Measurements from ENCODE around the gene FBXO41. TPM values are rescaled to one million over a fixed set of nuclear protein-coding genes. Genes with fewer than 3 reads are reported as not detected.
A peak's percentile ranks its signal among the peaks of the same experiment; 100 is the strongest.

Gene FBXO41, protein sequence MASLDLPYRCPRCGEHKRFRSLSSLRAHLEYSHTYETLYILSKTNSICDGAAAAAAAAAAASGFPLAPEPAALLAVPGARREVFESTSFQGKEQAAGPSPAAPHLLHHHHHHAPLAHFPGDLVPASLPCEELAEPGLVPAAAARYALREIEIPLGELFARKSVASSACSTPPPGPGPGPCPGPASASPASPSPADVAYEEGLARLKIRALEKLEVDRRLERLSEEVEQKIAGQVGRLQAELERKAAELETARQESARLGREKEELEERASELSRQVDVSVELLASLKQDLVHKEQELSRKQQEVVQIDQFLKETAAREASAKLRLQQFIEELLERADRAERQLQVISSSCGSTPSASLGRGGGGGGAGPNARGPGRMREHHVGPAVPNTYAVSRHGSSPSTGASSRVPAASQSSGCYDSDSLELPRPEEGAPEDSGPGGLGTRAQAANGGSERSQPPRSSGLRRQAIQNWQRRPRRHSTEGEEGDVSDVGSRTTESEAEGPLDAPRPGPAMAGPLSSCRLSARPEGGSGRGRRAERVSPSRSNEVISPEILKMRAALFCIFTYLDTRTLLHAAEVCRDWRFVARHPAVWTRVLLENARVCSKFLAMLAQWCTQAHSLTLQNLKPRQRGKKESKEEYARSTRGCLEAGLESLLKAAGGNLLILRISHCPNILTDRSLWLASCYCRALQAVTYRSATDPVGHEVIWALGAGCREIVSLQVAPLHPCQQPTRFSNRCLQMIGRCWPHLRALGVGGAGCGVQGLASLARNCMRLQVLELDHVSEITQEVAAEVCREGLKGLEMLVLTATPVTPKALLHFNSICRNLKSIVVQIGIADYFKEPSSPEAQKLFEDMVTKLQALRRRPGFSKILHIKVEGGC
- 29.6 and 30.1 TPM in 2 replicates for total RNA-seq (2013; cell fraction: nucleolus; rRNA removed)
- 11.7 and 14.7 TPM in 2 replicates for total RNA-seq (2014; rRNA removed)
- total RNA-seq (2014; rRNA removed; fragmentation: Illumina TruSeq; extraction: Trizol) = 7.4 and 7.9 TPM in 2 replicates
- 37.0 and 38.9 TPM in 2 replicates for total RNA-seq (2021)
- polyA plus RNA-seq (2011; ENCODE audit: low read depth) = 11.1 TPM
- polyA plus RNA-seq (2011; rRNA removed) = 14.5 and 18.9 TPM in 2 replicates
- polyA plus RNA-seq (2011; cell fraction: cytosol; rRNA removed) = 22.8 and 28.9 TPM in 2 replicates
- 122 and 135 TPM in 2 replicates for polyA plus RNA-seq (2011; cell fraction: nucleus; rRNA removed)
- 20.1 and 22.7 TPM in 2 replicates for polyA plus RNA-seq (2012)
- 11.7 and 17.4 TPM in 2 replicates for polyA plus RNA-seq (2014; fragmentation: Illumina TruSeq; extraction: Trizol)
- 1 to 10 TPM; 1.9 to 2.0 TPM for polyA plus RNA-seq (2014; fragmentation: Nextera tagmentation; extraction: Ambion mirVana)
- 29.9 and 32.7 TPM in 2 replicates for polyA plus RNA-seq (2014; rRNA removed)
- 1 to 10 TPM; 2.8 to 4.1 TPM for polyA plus RNA-seq (2016; fragmentation: Nextera tagmentation; extraction: Ambion mirVana)
- 16.0 and 25.1 TPM in 2 replicates for polyA minus RNA-seq (2011; rRNA and poly(A)+ RNA removed)
- polyA minus RNA-seq (2011; cell fraction: cytosol; rRNA and poly(A)+ RNA removed) = 9.6 and 9.8 TPM in 2 replicates
- polyA minus RNA-seq (2011; cell fraction: nucleus; rRNA and poly(A)+ RNA removed) = 19.1 and 28.5 TPM in 2 replicates
- percentile 72 among the genes with signal in this experiment for Bru-seq, nascent RNA
- percentile 68 among the genes with signal in this experiment for BruChase-seq, experiment 1, labeled RNA remaining after a 6-hour chase
- percentile 68 among the genes with signal in this experiment for BruChase-seq, experiment 2, labeled RNA remaining after a 2-hour chase
- long read RNA-seq, experiment 1, partial matches to known transcripts = 1 of 3 reads
- long read RNA-seq, experiment 1, other reads (novel, unspliced or antisense) = 2 of 3 reads
- long read RNA-seq, experiment 2, partial matches to known transcripts = 0 of 5 reads
- long read RNA-seq, experiment 2, other reads (novel, unspliced or antisense) = 5 of 5 reads

DNA sequence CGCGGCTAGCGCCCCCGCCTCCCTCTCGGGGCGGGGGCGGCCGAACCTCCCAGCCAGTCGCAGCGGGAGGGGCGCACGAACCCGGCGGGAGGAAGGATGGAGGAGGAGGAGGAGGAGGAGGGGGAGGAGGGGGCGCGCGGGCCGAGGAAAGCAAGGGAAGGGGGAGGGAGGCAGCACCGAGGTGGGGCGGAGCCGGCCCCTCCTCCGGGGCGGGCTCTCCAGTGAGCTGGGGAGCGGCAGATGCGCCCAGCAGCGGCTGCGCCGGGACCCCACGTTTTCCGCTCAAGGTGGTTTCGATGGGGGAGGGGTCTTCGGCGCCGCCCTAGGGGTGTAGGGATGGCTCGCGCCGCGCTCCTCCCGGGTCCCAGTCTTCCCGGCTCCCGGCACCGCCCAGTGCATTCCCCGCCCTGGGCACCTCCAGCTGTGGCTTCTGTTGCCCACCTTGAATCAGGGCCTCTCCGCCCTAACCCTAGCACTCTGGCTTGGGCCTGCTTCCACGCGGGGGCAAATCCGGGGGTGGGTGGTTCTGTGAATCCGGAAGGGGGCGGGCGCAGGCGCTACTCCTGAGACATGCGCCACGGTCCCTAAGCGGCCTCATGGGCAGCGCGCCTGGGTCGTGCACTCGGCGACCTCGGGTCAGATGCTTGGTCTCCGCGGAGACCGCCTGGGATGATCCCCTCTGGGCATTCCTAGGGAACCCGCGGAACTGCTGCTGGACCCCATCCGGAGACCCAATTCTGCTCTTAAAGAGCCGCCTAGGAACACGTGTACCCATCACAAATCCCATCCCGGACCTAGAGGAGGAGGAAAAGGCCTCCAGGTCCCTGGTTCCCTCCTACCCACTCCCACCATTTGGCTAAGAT is at the start of gene FBXO41:
FBXO41 (minus strand) TSS at position 183 of the 863 bp plus-strand sequence. CDS start 14,848 bp downstream, outside the sequence.
- H3K27me3 ChIP-seq (replicated peaks in 1 of 2; ENCODE audit: control insufficient read depth in 2 of 2, insufficient read depth in 2 of 2, low read length in 1 of 2) = no peaks in the 10 kb centered on the region
- TSS peak; percentile 86 for BruUV-seq (replicated peaks)
- H2AFZ ChIP-seq (ENCODE audit: control insufficient read depth, low read depth, low read length) = peak within 1 kb of the TSS; percentile 89
- no peaks in the 10 kb centered on the region; the same call in 1 of the 2 replicates for H4K20me1 ChIP-seq (ENCODE audit: control insufficient read depth, insufficient read depth)
- in situ Hi-C loops (cut with MboI) (no loop called here), intact Hi-C loops (cut with micrococcal nuclease; ENCODE audit: unreplicated experiment) (loop anchor here (2.0 kb wide), 2 partner anchors 50 to 100 kb away; partner anchors contain the start of genes ALMS1 and CCT7)
- ChIA-PET RAD21 (ENCODE audit: unreplicated experiment) (interaction anchor here (0.7 to 2.1 kb wide), 5 partner anchors 9 to 107 kb away, joined by 3 to 5 read pairs (median 4); partner anchors contain the start of genes CCT7 and EGR4), SMC1A (ENCODE audit: uncharacterized antibody, unreplicated experiment) (interaction anchor here (1.2 to 2.8 kb wide), 3 partner anchors 10 to 76 kb away, joined by 3 to 6 read pairs (median 5); no protein-coding TSS in a partner anchor), CTCF (interaction anchor here (0.7 to 1.6 kb wide), 4 partner anchors 13 to 624 kb away, joined by 3 to 8 read pairs (median 4); partner anchors contain the start of gene CCT7), POLR2A (interaction anchor here (0.8 to 2.3 kb wide), 4 partner anchors 9 to 52 kb away, joined by 3 to 12 read pairs (median 4); partner anchors contain the start of genes EGR4 and PRADC1)
- H3K4me2 ChIP-seq (ENCODE audit: control insufficient read depth, insufficient read depth) = peak within 1 kb of the TSS; percentile 87
- WGBS (ENCODE audit: insufficient coverage, insufficient replicate concordance, low lambda C conversion rate, missing lambda C conversion rate) = under 1% methylated on average over 50 of the region's 69 CpGs
- H3K4me1 ChIP-seq (ENCODE audit: control insufficient read depth, insufficient read depth, low read length) = peaks cover 11% of the 10 kb centered on the region
- FAIRE-seq (peak; percentile 47), ATAC-seq (peak; percentile 88), DNase-seq (ENCODE audit: low read depth, low spot score) (peak; percentile 47)
- H3K27ac ChIP-seq (ENCODE audit: control insufficient read depth, insufficient read depth) = peak within 1 kb of the TSS; percentile 80
- H3K9ac ChIP-seq (ENCODE audit: control insufficient read depth, insufficient read depth, low read length) = peak within 1 kb of the TSS; percentile 79
- H3K36me3 ChIP-seq (ENCODE audit: control insufficient read depth in 2 of 2, insufficient read depth in 2 of 2, low read length in 1 of 2) = no peaks in the 10 kb centered on the region; a peak in 1 of 4 replicates
- peak within 1 kb of the TSS; percentile 99 for H3K4me3 ChIP-seq
- H3K79me2 ChIP-seq (ENCODE audit: control insufficient read depth, insufficient read depth, low read length) = peaks cover 45% of the 10 kb centered on the region
- no peaks in the 10 kb centered on the region for H3K9me3 ChIP-seq (replicated peaks; ENCODE audit: control insufficient read depth, insufficient read depth, low read length)
- TF ChIP-seq, protein P1, sequence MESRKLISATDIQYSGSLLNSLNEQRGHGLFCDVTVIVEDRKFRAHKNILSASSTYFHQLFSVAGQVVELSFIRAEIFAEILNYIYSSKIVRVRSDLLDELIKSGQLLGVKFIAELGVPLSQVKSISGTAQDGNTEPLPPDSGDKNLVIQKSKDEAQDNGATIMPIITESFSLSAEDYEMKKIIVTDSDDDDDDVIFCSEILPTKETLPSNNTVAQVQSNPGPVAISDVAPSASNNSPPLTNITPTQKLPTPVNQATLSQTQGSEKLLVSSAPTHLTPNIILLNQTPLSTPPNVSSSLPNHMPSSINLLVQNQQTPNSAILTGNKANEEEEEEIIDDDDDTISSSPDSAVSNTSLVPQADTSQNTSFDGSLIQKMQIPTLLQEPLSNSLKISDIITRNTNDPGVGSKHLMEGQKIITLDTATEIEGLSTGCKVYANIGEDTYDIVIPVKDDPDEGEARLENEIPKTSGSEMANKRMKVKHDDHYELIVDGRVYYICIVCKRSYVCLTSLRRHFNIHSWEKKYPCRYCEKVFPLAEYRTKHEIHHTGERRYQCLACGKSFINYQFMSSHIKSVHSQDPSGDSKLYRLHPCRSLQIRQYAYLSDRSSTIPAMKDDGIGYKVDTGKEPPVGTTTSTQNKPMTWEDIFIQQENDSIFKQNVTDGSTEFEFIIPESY (IDR thresholded peaks at IDR 0.05) = no peak
- TF ChIP-seq, protein P2, sequence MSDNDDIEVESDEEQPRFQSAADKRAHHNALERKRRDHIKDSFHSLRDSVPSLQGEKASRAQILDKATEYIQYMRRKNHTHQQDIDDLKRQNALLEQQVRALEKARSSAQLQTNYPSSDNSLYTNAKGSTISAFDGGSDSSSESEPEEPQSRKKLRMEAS (IDR thresholded peaks at IDR 0.05; ENCODE audit: low read depth, low read length) = peak; percentile 85
- TF ChIP-seq LARP7 (IDR thresholded peaks at IDR 0.05) = peak; percentile 68; the same call in 1 of the 2 replicates
- 0 out of 4 replicates have a peak, but pooled peaks of 1 of the 2 experiments have one; percentile 19 for TF ChIP-seq ETV6 (conservative IDR thresholded peaks at IDR 0.05 in 1 of 2, IDR thresholded peaks at IDR 0.05 in 1 of 2; ENCODE audit: borderline replicate concordance in 1 of 2, low read depth in 1 of 2)
- peak; percentile 79 for TF ChIP-seq POLR2A (IDR thresholded peaks at IDR 0.05; ENCODE audit: low read depth, low read length)
- peak; percentile 57 for TF ChIP-seq NBN (IDR thresholded peaks at IDR 0.05)
- TF ChIP-seq PML (IDR thresholded peaks at IDR 0.05; ENCODE audit: low read length) = 0 out of 2 replicates have a peak, but pooled peaks have one; percentile 42
- TF ChIP-seq MTA2 (IDR thresholded peaks at IDR 0.05; ENCODE audit: low read depth) = peak; percentile 36; the same call in 1 of the 2 replicates
- peak; percentile 80 for TF ChIP-seq SIN3A (IDR thresholded peaks at IDR 0.05; ENCODE audit: low read depth, low read length)
- TF ChIP-seq NFXL1 (IDR thresholded peaks at IDR 0.05; ENCODE audit: borderline replicate concordance) = peak; percentile 99
- TF ChIP-seq TAF1 (IDR thresholded peaks at IDR 0.05; ENCODE audit: borderline replicate concordance, low read depth, low read length) = peak; percentile 18
- peak; percentile 57; the same call in 1 of the 2 replicates for TF ChIP-seq POLR2AphosphoS5 (IDR thresholded peaks at IDR 0.05; ENCODE audit: low read length)
- TF ChIP-seq MXI1 (IDR thresholded peaks at IDR 0.05; ENCODE audit: low read depth, low read length) = peak; percentile 58; the same call in 1 of the 2 replicates

Measured in GM12878 (cell line).